Measurements from ENCODE around the gene RGS19. TPM values are rescaled to one million over a fixed set of nuclear protein-coding genes. Genes with fewer than 3 reads are reported as not detected.
A peak's percentile ranks its signal among the peaks of the same experiment; 100 is the strongest.

RGS19 gene
- total and polyA plus RNA-seq, 9 donors, result 4.9 to 10.4 (median 7.2) TPM

GRCh38 chr20:64047046-64047389, 32.3 kb downstream of the RGS19 start:
- DNase-seq, result no peak
- Histone ChIP-seq H3K9me3 (replicated peaks; ENCODE audit: control insufficient read depth, low read depth, low read length) (no peaks in the 10 kb centered on the region), H3K4me3 (ENCODE audit: low read length) (peak overlapping the region; percentile 33), H3K27me3 (ENCODE audit: control insufficient read depth, insufficient read depth, low read length) (peaks cover 83% of the 10 kb centered on the region), H3K36me3 (ENCODE audit: control insufficient read depth, insufficient read depth, low read length) (no peaks in the 10 kb centered on the region), H3K27ac (ENCODE audit: low read length) (no peak overlapping the region), H3K4me1 (ENCODE audit: control insufficient read depth, insufficient read depth, low read length) (peaks cover 23% of the 10 kb centered on the region)
- 67% methylated on average over 6 of the region's 8 CpGs for WGBS (ENCODE audit: insufficient coverage)

GRCh38 chr20:64045346-64046011, 33.8 kb downstream of the RGS19 start:
- Histone ChIP-seq H3K36me3 (ENCODE audit: control insufficient read depth, insufficient read depth, low read length) (no peaks in the 10 kb centered on the region), H3K27ac (ENCODE audit: low read length) (no peak overlapping the region), H3K9me3 (replicated peaks; ENCODE audit: control insufficient read depth, low read depth, low read length) (no peaks in the 10 kb centered on the region), H3K4me1 (ENCODE audit: control insufficient read depth, insufficient read depth, low read length) (peaks cover 28% of the 10 kb centered on the region), H3K4me3 (ENCODE audit: low read length) (no peak overlapping the region), H3K27me3 (ENCODE audit: control insufficient read depth, insufficient read depth, low read length) (peaks cover 83% of the 10 kb centered on the region)
- DNase-seq, result no peak
- WGBS (ENCODE audit: insufficient coverage), result 52% methylated on average over 10 of the region's 11 CpGs

GRCh38 chr20:64044484-64045247, 34.7 kb downstream of the RGS19 start:
- H3K9me3 ChIP-seq (replicated peaks; ENCODE audit: control insufficient read depth, low read depth, low read length), result no peaks in the 10 kb centered on the region
- peaks cover 27% of the 10 kb centered on the region for H3K4me1 ChIP-seq (ENCODE audit: control insufficient read depth, insufficient read depth, low read length)
- WGBS (ENCODE audit: insufficient coverage), result 59% methylated on average over 10 of the region's 14 CpGs
- H3K4me3 ChIP-seq (ENCODE audit: low read length), result no peak overlapping the region
- DNase-seq, result peak; percentile 21
- H3K27ac ChIP-seq (ENCODE audit: low read length), result peak overlapping the region; percentile 51
- H3K27me3 ChIP-seq (ENCODE audit: control insufficient read depth, insufficient read depth, low read length), result peaks cover 83% of the 10 kb centered on the region
- H3K36me3 ChIP-seq (ENCODE audit: control insufficient read depth, insufficient read depth, low read length), result no peaks in the 10 kb centered on the region

GRCh38 chr20:64043768-64044167, 35.5 kb downstream of the RGS19 start:
- Histone ChIP-seq H3K36me3 (ENCODE audit: control insufficient read depth, insufficient read depth, low read length) (no peaks in the 10 kb centered on the region), H3K27me3 (ENCODE audit: control insufficient read depth, insufficient read depth, low read length) (peaks cover 91% of the 10 kb centered on the region), H3K4me3 (ENCODE audit: low read length) (no peak overlapping the region), H3K27ac (ENCODE audit: low read length) (no peak overlapping the region), H3K4me1 (ENCODE audit: control insufficient read depth, insufficient read depth, low read length) (peaks cover 34% of the 10 kb centered on the region), H3K9me3 (replicated peaks; ENCODE audit: control insufficient read depth, low read depth, low read length) (no peaks in the 10 kb centered on the region)
- no CpG with 5 or more reads among the region's 9 CpGs for WGBS (ENCODE audit: insufficient coverage)
- DNase-seq, result no peak

- Histone ChIP-seq H3K36me3 (ENCODE audit: control insufficient read depth, insufficient read depth, low read length) (no peaks in the 10 kb centered on the region), H3K4me3 (ENCODE audit: low read length) (peak overlapping the region; percentile 15), H3K27me3 (ENCODE audit: control insufficient read depth, insufficient read depth, low read length) (peaks cover 95% of the 10 kb centered on the region), H3K4me1 (ENCODE audit: control insufficient read depth, insufficient read depth, low read length) (peaks cover 42% of the 10 kb centered on the region), H3K27ac (ENCODE audit: low read length) (peak overlapping the region; percentile 29), H3K9me3 (replicated peaks; ENCODE audit: control insufficient read depth, low read depth, low read length) (no peaks in the 10 kb centered on the region)
- 0% methylated on average over 25 of the region's 55 CpGs for WGBS (ENCODE audit: insufficient coverage)
- DNase-seq, result peak; percentile 32
Observed at GRCh38 chr20:64042054-64042781, 37.1 kb downstream of the RGS19 start.

GRCh38 chr20:64041781-64042053, 37.6 kb downstream of the RGS19 start:
- Histone ChIP-seq H3K36me3 (ENCODE audit: control insufficient read depth, insufficient read depth, low read length) (no peaks in the 10 kb centered on the region), H3K9me3 (replicated peaks; ENCODE audit: control insufficient read depth, low read depth, low read length) (no peaks in the 10 kb centered on the region), H3K4me1 (ENCODE audit: control insufficient read depth, insufficient read depth, low read length) (peaks cover 44% of the 10 kb centered on the region), H3K27ac (ENCODE audit: low read length) (peak overlapping the region; percentile 29), H3K27me3 (ENCODE audit: control insufficient read depth, insufficient read depth, low read length) (peaks cover 95% of the 10 kb centered on the region), H3K4me3 (ENCODE audit: low read length) (no peak overlapping the region)
- no peak for DNase-seq
- WGBS (ENCODE audit: insufficient coverage), result 1% methylated on average over 6 of the region's 11 CpGs

GRCh38 chr20:64041040-64041780, 38.1 kb downstream of the RGS19 start:
- peak; percentile 15 for DNase-seq
- Histone ChIP-seq H3K36me3 (ENCODE audit: control insufficient read depth, insufficient read depth, low read length) (no peaks in the 10 kb centered on the region), H3K27ac (ENCODE audit: low read length) (peak overlapping the region; percentile 29), H3K9me3 (replicated peaks; ENCODE audit: control insufficient read depth, low read depth, low read length) (no peaks in the 10 kb centered on the region), H3K4me3 (ENCODE audit: low read length) (no peak overlapping the region), H3K4me1 (ENCODE audit: control insufficient read depth, insufficient read depth, low read length) (peaks cover 46% of the 10 kb centered on the region), H3K27me3 (ENCODE audit: control insufficient read depth, insufficient read depth, low read length) (peaks cover 95% of the 10 kb centered on the region)
- 41% methylated on average over 13 of the region's 15 CpGs for WGBS (ENCODE audit: insufficient coverage)

GRCh38 chr20:64040231-64041039, 38.9 kb downstream of the RGS19 start:
- H3K4me1 ChIP-seq (ENCODE audit: control insufficient read depth, insufficient read depth, low read length), result peaks cover 46% of the 10 kb centered on the region
- H3K27ac ChIP-seq (ENCODE audit: low read length), result peak overlapping the region; percentile 29
- DNase-seq, result peak; percentile 6
- H3K27me3 ChIP-seq (ENCODE audit: control insufficient read depth, insufficient read depth, low read length), result peaks cover 91% of the 10 kb centered on the region
- peaks cover 6% of the 10 kb centered on the region for H3K36me3 ChIP-seq (ENCODE audit: control insufficient read depth, insufficient read depth, low read length)
- H3K4me3 ChIP-seq (ENCODE audit: low read length), result no peak overlapping the region
- no peaks in the 10 kb centered on the region for H3K9me3 ChIP-seq (replicated peaks; ENCODE audit: control insufficient read depth, low read depth, low read length)
- WGBS (ENCODE audit: insufficient coverage), result 60% methylated on average over 9 of the region's 12 CpGs

- Histone ChIP-seq H3K4me3 (ENCODE audit: low read length) (peak overlapping the region; percentile 32), H3K27ac (ENCODE audit: low read length) (peak overlapping the region; percentile 65), H3K4me1 (ENCODE audit: control insufficient read depth, insufficient read depth, low read length) (peaks cover 46% of the 10 kb centered on the region), H3K36me3 (ENCODE audit: control insufficient read depth, insufficient read depth, low read length) (peaks cover 10% of the 10 kb centered on the region), H3K27me3 (ENCODE audit: control insufficient read depth, insufficient read depth, low read length) (peaks cover 81% of the 10 kb centered on the region), H3K9me3 (replicated peaks; ENCODE audit: control insufficient read depth, low read depth, low read length) (no peaks in the 10 kb centered on the region)
- WGBS (ENCODE audit: insufficient coverage), result 4% methylated on average over 10 of the region's 17 CpGs
- peak; percentile 8 for DNase-seq
Observed at GRCh38 chr20:64039293-64040160, 39.8 kb downstream of the RGS19 start.
